HG02763 (cell line): ENCODE measurements around the gene MCU.

Experiments
- ATAC-seq: cut with Tn5 transposase; IDR thresholded peaks from one replicate; pipeline ENCODE4 v1.9.1; 2021; ENCODE audit warnings: mild to moderate bottlenecking, moderate library complexity; ENCODE audit not compliant: unreplicated experiment

The MCU gene

DNA sequence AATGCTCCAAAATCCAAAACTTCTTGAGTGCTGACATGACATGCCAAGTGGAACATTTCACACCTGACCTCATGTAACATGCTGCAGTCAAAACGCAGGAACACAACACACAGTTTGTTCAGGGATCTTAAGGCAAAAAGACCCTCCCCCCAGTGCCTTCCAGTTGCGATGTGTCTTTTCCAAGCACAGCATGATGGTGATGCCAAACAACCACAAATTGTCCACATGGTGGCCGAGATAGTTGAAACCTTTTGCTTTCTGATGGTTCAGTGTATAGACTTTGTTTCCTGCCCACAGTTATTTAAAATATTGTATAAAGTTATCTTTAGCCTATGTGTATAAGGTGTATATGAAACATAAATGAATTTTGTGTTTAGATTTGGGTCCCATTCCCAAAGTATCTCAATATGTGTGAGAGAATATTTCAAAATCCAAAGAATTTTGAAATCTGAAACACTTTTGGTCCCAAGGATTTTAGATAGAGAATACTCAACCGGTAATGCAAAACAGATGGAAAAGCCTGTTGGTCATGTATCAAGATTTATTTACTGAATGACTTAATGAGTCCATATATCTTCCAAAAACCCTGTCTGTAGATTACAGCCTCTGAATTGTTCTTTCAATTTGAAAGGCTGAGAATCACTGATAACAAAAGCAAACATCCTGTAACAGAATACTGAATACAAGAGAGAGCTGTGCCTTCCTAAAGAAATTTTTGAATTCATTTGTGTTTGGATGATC is 108.2 kb downstream of the MCU start:
- no peak for ATAC-seq

DNA sequence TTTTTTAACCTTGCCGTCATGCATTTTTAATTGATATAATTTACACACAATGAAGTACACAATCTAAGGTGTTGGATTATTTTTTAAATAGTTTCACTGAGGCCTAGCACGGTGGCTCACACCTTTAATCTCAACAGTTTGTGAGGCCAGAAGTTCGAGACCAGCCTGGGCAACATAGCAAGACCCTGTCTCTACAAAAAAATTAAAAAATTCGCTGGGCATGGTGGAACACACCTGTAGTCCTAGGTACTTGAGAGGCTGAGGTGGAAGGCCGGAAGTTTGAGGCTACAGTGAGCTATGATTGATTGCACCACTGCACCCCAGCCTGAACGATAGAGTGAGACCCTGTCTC is 108.8 kb downstream of the MCU start:
- ATAC-seq, result no peak

DNA sequence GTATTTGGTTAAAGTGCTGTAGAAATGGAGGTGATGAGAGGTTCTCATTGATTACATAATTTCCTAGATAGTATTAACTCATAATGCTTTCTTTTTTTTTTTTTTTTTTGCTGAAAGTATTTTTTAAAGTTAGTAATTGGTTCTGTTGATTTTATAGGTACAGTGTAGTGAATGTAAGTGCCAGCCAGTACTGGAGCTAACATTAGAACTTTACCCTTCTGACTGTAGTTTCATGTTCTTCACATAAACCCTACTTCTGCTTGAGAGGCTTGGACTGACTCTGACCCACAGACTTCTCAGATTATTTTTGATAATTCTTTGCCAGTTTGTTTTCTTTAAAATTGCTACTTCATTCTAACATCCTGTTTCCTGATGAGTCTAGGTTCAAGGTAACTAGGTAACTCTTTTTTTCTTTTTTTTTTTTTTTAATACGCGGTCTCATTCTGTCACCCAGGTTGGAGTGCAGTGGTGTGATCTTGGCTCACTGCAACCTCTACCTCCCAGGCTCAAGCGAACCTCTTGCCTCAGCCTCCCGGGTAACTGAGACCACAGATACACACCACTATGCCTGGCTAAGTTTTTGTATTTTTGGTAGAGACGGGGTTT is 109.4 kb downstream of the MCU start:
- ATAC-seq, result no peak

DNA sequence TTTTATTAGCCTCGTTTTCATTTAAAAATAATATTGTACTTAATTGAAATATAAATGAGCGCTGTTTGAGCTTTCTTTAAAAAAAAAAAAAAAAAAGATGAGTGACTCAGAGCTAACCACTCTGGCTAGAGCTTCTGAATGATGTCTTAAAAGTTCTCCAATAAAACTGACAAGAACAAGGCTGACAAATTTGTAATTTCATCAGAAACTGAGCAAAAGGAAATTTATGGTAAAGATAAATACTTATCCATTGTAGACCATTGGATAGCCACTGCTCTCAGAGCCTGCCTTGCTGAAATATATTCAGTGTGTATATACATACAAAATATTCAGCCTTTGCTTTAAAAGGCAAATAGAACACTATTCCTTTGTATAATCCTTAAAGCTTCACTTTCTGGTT is 110.4 kb downstream of the MCU start:
- ATAC-seq, result no peak

DNA sequence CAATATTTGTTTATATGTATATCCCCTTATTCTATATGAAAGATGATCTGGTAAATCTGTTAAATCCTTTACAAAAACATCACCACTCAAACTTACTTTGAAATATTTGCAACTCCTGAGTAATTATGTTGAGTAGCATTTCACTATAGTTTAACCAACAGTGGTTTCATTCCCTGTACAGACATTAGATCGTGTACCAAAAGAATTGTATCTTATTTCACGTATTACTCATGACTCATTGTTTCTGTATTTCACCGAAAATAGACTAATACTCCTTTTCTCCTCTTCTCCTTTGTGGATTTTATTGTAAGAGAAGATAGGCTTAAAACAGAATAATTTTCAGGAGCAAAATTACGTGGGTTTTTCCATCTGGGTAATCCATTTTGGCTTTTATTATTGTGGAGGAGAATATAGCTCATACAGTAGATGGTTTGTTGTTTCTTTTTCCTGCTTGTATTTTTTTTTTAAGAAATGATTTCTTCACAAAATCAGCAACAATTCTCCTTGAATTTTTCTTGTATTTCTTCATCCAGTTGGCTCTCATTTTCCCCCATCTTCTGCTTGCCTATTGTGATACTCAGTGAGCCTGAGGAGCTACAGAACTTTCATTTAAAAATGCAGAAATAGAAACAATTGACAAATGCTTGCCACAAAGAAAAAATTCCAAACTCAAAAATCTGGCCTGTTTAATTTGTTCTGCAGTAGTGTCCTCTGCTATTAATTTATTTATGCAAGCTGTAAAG is 111.0 kb downstream of the MCU start:
- no peak for ATAC-seq

DNA sequence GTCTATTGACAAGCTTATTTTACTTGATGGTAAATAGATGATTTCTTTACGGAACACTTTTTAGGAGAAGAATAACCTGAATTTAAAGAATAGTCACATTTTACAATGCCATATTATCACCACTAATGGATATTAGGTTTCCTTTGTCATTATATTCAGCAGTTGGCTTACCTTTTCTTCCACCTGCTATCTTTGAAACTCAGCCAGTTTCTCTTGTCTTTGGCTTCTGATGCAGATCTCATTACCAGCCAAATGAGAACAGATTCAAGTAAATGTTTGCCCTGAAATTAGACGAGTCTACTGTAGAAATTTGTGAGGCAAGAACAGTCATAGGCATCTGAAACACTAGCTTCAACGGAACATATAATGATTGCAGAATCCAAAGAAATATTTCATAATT is 116.1 kb downstream of the MCU start:
- ATAC-seq, result no peak

DNA sequence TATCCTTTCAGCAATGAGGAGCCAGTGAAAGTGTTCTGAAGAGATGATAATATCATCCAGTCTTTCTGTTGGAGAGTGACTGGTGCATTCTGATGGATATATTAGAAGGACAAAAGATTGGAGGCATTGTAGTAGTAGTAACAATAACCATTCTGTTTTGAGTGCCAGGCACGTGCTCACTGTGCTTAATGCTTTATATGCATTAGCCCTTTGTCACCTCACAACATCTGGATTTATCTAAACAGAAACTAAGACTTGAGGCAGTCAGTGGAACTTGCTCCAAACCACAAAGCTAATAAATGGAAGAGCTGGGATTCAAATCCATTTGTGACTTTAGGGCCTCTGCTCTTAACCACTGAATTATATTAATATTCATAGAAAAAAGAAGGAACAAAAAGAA is 117.1 kb downstream of the MCU start:
- no peak for ATAC-seq

DNA sequence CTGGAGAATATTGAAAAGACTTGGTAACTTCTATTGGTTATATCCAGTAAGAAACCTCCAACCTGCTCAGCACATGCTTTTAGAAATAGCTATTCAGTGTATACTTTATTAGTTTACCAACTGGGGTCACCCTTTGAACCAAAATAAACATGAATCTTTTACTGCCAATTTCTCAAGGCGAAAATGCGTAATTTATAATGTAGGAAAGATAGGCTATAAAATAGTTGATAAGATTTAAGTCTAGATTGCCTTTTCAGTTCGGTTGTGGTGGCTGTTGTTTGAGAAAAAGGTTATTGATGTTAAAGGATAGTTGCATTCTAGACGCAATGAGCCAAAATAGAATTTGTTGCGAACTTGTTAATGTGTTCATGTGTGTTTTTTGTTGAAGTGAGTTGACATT is 119.0 kb downstream of the MCU start:
- no peak for ATAC-seq

DNA sequence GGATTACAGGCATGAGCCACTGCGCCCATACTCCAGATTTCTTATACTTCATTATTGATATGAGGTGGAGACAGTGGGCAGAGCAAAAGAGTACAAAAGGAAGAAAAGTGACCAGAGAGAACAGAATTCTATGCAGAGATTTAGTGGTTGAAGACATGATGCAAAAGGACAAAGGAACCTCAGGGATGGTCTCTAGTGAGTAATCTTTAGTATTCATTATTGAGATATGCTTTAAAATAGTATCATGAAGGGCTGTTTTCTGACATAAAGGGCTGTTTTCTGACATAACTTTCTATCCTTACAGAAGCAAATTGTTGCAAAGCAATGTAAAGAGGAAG is 120.4 kb downstream of the MCU start:
- no peak for ATAC-seq

DNA sequence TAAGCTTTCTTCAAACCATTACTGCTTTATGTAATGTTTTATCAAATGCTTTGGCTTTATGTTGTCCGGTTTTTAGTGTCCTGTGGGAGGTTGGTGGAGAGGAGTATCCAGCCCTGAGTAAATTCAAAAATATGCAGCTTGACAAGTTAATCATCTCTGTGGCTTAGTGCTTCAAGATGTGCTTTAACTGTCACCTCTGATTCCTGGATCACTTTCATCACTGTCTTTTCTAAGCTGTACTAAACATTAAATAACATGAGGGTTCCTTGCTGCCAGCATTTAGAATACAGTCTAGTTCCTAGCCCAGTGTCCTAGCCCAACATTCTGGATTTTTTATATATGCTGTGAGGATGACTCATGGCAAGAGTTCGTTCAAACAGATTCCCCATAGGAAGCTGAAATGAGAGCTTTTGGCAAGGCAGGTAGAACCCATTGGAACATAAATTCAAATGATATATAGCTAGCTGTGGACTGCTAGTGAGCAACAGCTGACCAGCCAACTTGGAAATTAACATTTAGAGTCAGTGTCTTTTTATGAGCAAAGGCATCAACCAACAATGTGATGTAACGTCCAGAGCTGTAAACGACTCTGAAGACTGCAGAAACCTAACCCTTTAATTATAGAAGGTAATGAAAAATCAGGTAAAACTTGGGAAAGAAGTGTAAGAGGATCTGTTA is 120.9 kb downstream of the MCU start:
- ATAC-seq, result no peak

DNA sequence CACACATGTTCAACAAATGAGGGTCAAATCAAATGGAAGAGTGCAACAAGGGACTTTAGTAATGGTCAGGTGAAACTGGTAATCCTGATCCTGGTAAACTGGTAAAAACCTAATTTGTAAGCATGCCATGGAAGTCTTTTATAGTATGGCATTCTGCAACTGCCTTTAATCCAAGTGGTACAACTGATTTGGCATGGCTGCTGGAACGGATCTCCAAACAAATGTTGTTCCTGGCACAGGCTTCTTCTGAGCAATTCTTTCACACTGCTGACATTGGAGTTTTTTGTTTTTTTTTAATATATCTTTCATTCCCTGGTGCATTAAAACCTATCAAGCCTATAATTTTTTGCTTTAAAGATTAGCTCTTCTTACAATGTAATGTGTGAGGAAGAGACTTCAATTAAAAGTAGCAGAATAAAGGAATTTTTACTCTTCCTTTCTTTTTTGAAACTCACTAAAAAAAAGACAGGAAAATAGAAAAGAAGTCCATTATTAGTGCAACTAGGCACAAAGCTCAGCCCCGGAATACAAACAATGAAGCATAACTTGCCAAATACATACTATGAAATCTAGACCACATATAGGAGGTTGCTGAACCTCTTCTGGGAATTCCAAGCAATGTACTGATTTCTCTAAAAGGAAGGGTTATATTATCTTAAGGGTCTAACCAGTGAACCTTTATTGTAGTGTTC is 122.3 kb downstream of the MCU start:
- no peak for ATAC-seq

DNA sequence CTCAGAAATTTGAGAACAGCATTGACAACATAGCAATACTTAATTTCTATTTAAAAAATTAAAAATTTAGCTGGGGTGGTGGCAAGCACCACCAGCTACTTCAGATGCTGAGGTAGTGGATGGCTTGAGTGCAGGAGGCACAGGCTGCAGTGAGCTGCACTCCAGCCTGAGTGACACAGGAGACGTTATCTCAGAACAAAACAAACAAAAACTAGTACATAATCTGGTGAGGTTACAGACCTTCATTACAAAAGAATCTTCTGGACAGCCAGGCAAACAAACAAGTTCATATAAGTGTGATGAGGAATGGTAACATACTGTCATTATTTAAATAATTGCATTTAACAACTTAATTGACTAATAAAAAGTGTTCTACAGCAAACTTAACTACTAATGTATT is 124.6 kb downstream of the MCU start:
- no peak for ATAC-seq

DNA sequence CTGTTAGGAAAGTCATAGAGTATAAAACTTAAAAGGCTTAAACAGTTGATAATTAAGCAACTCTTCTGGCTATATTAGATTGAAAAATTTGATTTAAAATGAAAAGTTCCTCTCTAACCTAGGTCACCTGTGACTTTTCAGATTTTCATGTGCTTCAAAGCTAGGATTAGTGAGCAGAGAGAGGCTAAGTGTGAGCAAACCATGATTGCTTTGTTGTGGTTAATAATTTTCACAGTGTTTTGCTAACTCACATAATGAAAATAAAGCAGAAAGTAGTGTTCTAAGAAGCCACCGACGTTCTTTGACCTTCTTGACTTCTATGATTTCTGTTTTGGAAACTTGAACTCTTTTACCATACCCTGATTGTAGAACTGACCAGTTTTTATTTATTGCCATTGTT is 126.1 kb downstream of the MCU start:
- ATAC-seq, result no peak

DNA sequence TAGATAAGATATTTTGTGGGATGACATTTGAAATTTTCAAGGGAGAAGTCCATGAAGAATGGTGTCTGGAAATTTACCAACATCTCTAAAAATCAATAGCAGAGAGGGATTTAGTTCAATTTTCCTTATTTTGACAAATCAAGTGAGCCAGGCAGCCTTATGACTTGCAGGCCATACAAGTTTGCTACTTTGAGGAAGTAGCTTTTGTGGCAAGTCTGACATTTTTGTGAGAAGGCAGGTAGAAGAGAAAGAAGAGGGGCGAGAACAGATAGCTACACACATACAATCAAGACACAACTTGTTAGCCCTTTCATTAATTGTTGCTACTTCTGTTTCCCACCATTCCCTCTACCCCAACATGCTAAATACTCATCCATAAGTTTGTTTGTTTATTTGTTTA is 127.1 kb downstream of the MCU start:
- no peak for ATAC-seq

DNA sequence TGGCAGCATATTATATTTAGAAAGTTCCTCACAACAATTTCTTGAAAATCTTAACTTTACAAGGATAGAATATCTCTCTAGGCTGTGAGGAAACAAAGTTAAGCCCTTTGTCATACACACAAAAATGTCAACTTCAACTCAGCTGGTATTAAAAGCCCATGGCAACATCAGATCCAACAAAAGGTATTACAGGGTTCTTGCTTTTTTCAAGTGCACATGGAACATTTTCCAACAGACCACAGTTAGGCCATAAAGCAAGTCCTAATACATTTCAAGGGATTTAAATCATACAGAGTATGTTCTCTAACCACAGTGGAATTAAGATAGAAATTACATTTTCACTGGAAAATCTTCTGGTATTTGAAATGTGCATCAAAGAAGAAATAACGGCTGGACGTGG is 129.7 kb downstream of the MCU start:
- no peak for ATAC-seq

DNA sequence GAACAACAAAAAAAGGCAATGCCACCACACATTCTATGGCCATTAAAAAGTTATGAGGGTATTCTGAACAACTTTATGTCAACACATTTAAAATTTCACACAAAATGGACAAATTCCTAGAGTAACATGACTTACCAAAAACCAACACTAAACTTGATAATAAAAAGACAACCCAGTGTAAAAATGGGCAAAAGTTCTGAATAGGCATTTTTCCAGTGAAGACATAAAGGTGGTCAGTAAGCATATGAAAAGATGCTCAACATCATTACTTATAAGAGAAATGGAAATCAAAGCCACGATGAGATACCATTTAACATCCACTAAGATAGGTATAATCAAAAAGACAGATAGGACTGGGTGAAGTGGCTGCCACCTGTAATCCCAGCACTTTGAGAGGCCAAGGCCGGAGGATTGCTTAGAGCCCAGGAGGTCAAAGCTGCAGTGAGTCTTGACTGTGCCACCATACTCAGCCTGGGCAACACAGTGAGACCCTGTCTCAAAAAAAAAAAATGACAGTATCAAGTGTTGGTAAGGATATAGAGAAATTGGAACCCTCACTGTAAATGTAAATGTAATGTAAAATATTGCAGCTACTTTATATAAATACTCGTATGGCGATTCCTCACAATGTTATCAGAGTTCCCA is 130.5 kb downstream of the MCU start:
- no peak for ATAC-seq

DNA sequence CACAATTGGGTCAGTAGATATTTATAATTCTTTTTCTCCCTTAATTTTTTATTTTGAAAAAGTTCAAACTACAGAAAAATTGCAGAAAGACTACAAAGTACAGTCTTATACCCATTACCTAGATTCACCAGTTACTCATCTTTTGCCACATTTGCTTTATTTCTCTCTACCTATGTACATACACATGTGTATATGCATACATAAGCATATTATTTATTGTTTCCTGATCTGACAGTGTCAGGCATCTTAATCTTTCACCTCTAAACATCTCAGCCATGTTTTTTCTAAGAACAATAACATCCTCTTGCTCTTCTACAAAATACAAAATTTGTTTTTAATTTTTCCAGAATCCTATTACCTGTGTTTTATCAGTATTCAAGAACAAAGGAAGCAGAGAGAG is 133.2 kb downstream of the MCU start:
- no peak for ATAC-seq

DNA sequence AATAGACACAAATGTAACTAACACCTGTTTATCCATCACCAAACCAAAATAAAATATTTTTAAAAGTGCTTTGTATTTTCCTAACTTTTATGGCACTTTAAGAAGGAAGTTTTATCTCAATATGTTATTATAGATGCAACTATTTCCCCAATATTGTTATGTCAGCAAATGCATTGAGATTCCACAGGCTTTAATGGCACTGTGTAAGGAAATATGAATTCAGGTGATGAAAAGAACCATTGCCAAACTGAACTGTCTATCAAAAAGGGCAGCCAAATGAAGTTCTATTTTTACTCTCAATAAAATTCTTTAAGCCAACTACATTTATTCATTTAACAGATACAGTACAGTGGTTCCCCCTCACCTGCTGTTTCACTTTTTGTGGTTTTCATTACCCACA is 134.4 kb downstream of the MCU start:
- no peak for ATAC-seq

DNA sequence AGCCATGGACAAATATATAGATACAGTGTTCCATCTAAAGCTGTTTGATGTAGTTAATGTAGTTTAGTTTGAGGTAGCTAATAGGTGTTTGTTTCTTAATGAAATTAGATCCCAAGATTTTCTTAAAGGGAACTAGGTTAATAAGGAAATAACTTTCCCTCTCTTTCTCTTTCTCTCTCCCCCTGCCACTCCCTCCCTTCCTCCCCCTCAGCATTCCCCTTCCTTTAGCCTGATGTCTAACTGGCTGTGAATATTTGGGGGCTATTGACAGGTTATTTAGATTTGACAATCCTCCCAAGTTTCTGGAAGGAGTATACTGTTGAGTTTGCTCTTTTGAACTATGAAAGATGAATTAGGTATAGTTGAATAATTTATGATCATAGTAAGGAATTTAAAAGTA is 136.4 kb downstream of the MCU start:
- no peak for ATAC-seq

DNA sequence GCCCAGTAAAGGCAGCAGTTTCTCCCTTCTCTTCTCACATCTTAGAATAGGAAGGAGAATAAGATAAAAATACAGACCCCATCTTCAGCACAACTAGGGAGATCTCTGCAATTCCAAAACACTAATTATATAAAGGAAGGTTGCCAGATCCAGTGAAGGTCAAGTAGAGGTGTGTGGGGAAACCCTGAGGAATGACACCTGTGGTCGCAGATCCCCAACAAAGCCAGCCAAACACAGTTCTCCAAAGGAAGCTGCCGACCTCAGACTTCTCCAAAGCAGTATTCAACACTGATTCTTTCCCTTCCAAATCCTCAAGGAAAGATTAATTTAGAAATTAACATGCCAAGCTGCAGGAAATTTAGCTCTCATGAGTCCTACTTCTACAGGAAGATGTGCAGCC is 138.7 kb downstream of the MCU start:
- no peak for ATAC-seq
